Esophagus muscularis mucosa (tissue), 3 donors: ENCODE data around the gene ASAP3.

Source experiments
- CTCF ChIP-seq, 3 experiments: fragments of 200-600 bp in 2 of 3; fragments of 450-650 bp in 1 of 3; sonication (generic) in 2 of 3; IDR thresholded peaks; one replicate each; pipeline ENCODE4 v1.5.1; 2017 to 2019; ENCODE audit warnings: antibody characterized with exemption in 3 of 3, mild to moderate bottlenecking in 2 of 3, moderate library complexity in 1 of 3
- POLR2A ChIP-seq: fragments of 450-650 bp; IDR thresholded peaks from one replicate; pipeline ENCODE4 v1.6.1; 2017; ENCODE audit warnings: antibody characterized with exemption, moderate library complexity, mild to moderate bottlenecking, low read depth

- TF ChIP-seq CTCF (IDR thresholded peaks at IDR 0.05), result no peak
- no peak for TF ChIP-seq POLR2A
Measured at GRCh38 chr1:23387494-23387893, 96.5 kb downstream of the ASAP3 start.
